Sigmoid colon (tissue), 3 donors: ENCODE data around the gene ALDH4A1.

ENCODE experiments used
- CTCF ChIP-seq, 4 experiments: fragments of 450-650 bp in 3 of 4; fragments of 200-600 bp in 1 of 4; IDR thresholded peaks; one replicate each; pipeline ENCODE4 v1.5.1; 2016 to 2019; ENCODE audit warnings: antibody characterized with exemption in 4 of 4, mild to moderate bottlenecking in 3 of 4, moderate library complexity in 2 of 4
- POLR2A ChIP-seq, 2 donors: fragments of 450-650 bp; IDR thresholded peaks; one replicate each; pipeline ENCODE4 v1.6.1; 2016; ENCODE audit warnings: antibody characterized with exemption in 2 of 2, mild to moderate bottlenecking in 2 of 2, moderate library complexity in 2 of 2

DNA sequence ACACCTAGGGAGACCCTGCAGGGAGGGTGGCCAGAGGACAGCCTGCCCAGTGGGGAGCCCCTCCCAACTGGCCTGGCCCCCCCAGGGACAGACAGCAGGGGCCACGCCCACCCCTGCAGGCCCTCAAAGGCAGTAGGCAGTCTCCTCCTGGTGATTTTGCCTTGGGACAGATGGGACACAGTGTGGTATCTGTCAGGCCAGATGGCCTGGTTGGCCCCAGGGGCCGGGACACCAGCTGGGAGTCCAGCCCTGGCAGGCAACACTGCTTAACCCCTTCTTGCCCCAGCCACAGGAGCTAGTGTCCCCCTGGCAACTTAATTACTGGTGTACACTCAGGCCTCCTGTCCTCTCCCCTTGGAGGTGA is 36.3 kb upstream of the ALDH4A1 start:
- TF ChIP-seq CTCF (IDR thresholded peaks at IDR 0.05): no peak
- TF ChIP-seq POLR2A (IDR thresholded peaks at IDR 0.05): no peak
